ENCODE measurements around the gene CASZ1.

The CASZ1 gene

GRCh38 chr1:10796029-10796944, at the start of gene CASZ1:
Gene CASZ1 (minus strand): TSS chr1:10796646. CDS start chr1:10693889, 102,757 bp downstream.
- H3K27ac ChIP-seq = peak within 1 kb of the TSS; percentile 96
- TF ChIP-seq CTCF (IDR thresholded peaks at IDR 0.05) (no peak), ZFX (IDR thresholded peaks at IDR 0.05; ENCODE audit: borderline replicate concordance) (no peak)

- H3K27ac ChIP-seq = no peak overlapping the region
- TF ChIP-seq ZFX (IDR thresholded peaks at IDR 0.05; ENCODE audit: borderline replicate concordance) (no peak), CTCF (IDR thresholded peaks at IDR 0.05) (no peak)
Measured at GRCh38 chr1:10843697-10844096, 47.3 kb upstream of the CASZ1 start.

GRCh38 chr1:10841118-10841517, 44.7 kb upstream of the CASZ1 start:
- H3K27ac ChIP-seq = no peak overlapping the region
- TF ChIP-seq CTCF (IDR thresholded peaks at IDR 0.05) (no peak), ZFX (IDR thresholded peaks at IDR 0.05; ENCODE audit: borderline replicate concordance) (no peak)

GRCh38 chr1:10839188-10839770, 42.8 kb upstream of the CASZ1 start:
- no peak overlapping the region for H3K27ac ChIP-seq

GRCh38 chr1:10838541-10838940, 42.1 kb upstream of the CASZ1 start:
- H3K27ac ChIP-seq = no peak overlapping the region
- TF ChIP-seq ZFX (IDR thresholded peaks at IDR 0.05; ENCODE audit: borderline replicate concordance) (no peak), CTCF (IDR thresholded peaks at IDR 0.05) (no peak)

More at GRCh38 chr1:10839188-10839770, 42.8 kb upstream of the CASZ1 start:
- TF ChIP-seq ZFX (IDR thresholded peaks at IDR 0.05; ENCODE audit: borderline replicate concordance) = no peak
- TF ChIP-seq CTCF (IDR thresholded peaks at IDR 0.05) = no peak

- H3K27ac ChIP-seq = peak overlapping the region; percentile 49
- TF ChIP-seq ZFX (IDR thresholded peaks at IDR 0.05; ENCODE audit: borderline replicate concordance) = no peak
- TF ChIP-seq CTCF (IDR thresholded peaks at IDR 0.05) = no peak
Measured at GRCh38 chr1:10836726-10837125, 40.3 kb upstream of the CASZ1 start.
